OCI-LY3 (cell line): Measurements from ENCODE around the gene RAPSN.
A peak's percentile ranks its signal among the peaks of the same experiment; 100 is the strongest.

Experiments used
- H2AFZ ChIP-seq: fragments of 200-600, 300-600 bp; shearing (Covaris generic); 2 replicates; pipeline ENCODE4 v1.6.0; 2014; ENCODE audit warnings: antibody characterized with exemption, low read depth, low read length
- H3K27ac ChIP-seq: fragments of 200-600, 300-600 bp; sonication (generic); 2 replicates; pipeline ENCODE4 v1.5.1; 2014; ENCODE audit warnings: mild to moderate bottlenecking, low read length, moderate library complexity, mixed read lengths
- H3K27me3 ChIP-seq: fragments of 200-600, 300-600 bp; sonication (generic); 2 replicates; pipeline ENCODE4 v1.6.1; 2014; ENCODE audit warnings: low read depth, low read length, mixed read lengths
- H3K36me3 ChIP-seq: fragments of 200-600, 300-600 bp; sonication (generic); replicated peaks from 2 replicates; pipeline ENCODE3; 2014; ENCODE audit warnings: low read depth, low read length, mixed read lengths
- H3K4me1 ChIP-seq: fragments of 300-600, 200-600 bp; sonication (generic); 2 replicates; pipeline ENCODE4 v1.6.1; 2014; ENCODE audit warnings: low read length, mixed read lengths
- H3K4me2 ChIP-seq: fragments of 200-600, 300-600 bp; sonication (generic); 2 replicates; pipeline ENCODE4 v1.6.1; 2014; ENCODE audit warnings: low read length, mixed read lengths
- H3K4me3 ChIP-seq: fragments of 300-600, 200-600 bp; sonication (generic); 2 replicates; pipeline ENCODE4 v1.5.1; 2014; ENCODE audit warnings: antibody characterized with exemption, mild to moderate bottlenecking, low read length, moderate library complexity
- H3K79me2 ChIP-seq: fragments of 300-600, 200-600 bp; shearing (Covaris generic); 2 replicates; pipeline ENCODE4 v1.6.1; 2014; ENCODE audit warnings: mild to moderate bottlenecking, low read length, mixed read lengths
- H3K9ac ChIP-seq: fragments of 300-600, 200-600 bp; shearing (Covaris generic); 2 replicates; pipeline ENCODE4 v1.6.0; 2014; ENCODE audit warnings: mild to moderate bottlenecking, low read length, moderate library complexity
- H3K9me3 ChIP-seq: fragments of 200-600, 300-600 bp; shearing (Covaris generic); 2 replicates; pipeline ENCODE4 v1.6.1; 2014; ENCODE audit warnings: low read length, mixed read lengths; ENCODE audit not compliant: insufficient read depth
- H4K20me1 ChIP-seq: fragments of 200-600, 300-600 bp; sonication (generic); 2 replicates; pipeline ENCODE4 v1.6.1; 2016; ENCODE audit warnings: low read length, mixed read lengths; ENCODE audit not compliant: insufficient read depth
- CTCF ChIP-seq: fragments of 200-600, 300-600 bp; sonication (generic); IDR thresholded peaks from 2 replicates; pipeline ENCODE4 v1.5.1; 2014; ENCODE audit warnings: antibody characterized with exemption, low read length, low read depth
- EZH2phosphoT487 ChIP-seq: fragments of 200-600 bp; shearing (Covaris generic); IDR thresholded peaks from 2 replicates; pipeline ENCODE4 v1.6.1; 2018; ENCODE audit warnings: antibody characterized with exemption, mixed run types, low read depth

Gene RAPSN

GRCh38 chr11:47400768-47401279 lies 48.1 kb downstream of the RAPSN start:
- H4K20me1 ChIP-seq, result no peaks in the 10 kb centered on the region
- no peaks in the 10 kb centered on the region for H3K79me2 ChIP-seq
- peak overlapping the region; percentile 75 for H3K9ac ChIP-seq
- no peaks in the 10 kb centered on the region; the same call in 1 of the 2 replicates for H3K9me3 ChIP-seq
- peak overlapping the region; percentile 59 for H3K27ac ChIP-seq
- H3K36me3 ChIP-seq, result no peaks in the 10 kb centered on the region
- TF ChIP-seq CTCF, result no peak
- no peak for TF ChIP-seq EZH2phosphoT487
- H3K4me2 ChIP-seq, result peak overlapping the region; percentile 100
- peak overlapping the region; percentile 97 for H3K4me3 ChIP-seq
- no peaks in the 10 kb centered on the region for H3K27me3 ChIP-seq
- peaks cover 17% of the 10 kb centered on the region for H3K4me1 ChIP-seq
- H2AFZ ChIP-seq, result peak overlapping the region; percentile 84

- Histone ChIP-seq H3K4me1 (peaks cover 20% of the 10 kb centered on the region), H3K4me3 (peak overlapping the region; percentile 97)
- TF ChIP-seq CTCF (no peak), EZH2phosphoT487 (no peak)
Measured at GRCh38 chr11:47399860-47400767, 48.8 kb downstream of the RAPSN start.

GRCh38 chr11:47398551-47398950 lies 50.4 kb downstream of the RAPSN start:
- Histone ChIP-seq H3K9ac (no peak overlapping the region), H3K36me3 (no peaks in the 10 kb centered on the region), H4K20me1 (no peaks in the 10 kb centered on the region), H3K4me2 (no peak overlapping the region), H3K4me3 (no peak overlapping the region), H3K79me2 (no peaks in the 10 kb centered on the region), H2AFZ (no peak overlapping the region), H3K27me3 (no peaks in the 10 kb centered on the region), H3K9me3 (no peaks in the 10 kb centered on the region; the same call in 1 of the 2 replicates), H3K27ac (no peak overlapping the region), H3K4me1 (peaks cover 36% of the 10 kb centered on the region)
- TF ChIP-seq CTCF (no peak), EZH2phosphoT487 (no peak)

More at GRCh38 chr11:47399860-47400767, 48.8 kb downstream of the RAPSN start:
- H3K9ac ChIP-seq, result peak overlapping the region; percentile 82
- H3K36me3 ChIP-seq, result no peaks in the 10 kb centered on the region
- peak overlapping the region; percentile 100 for H3K4me2 ChIP-seq
- no peaks in the 10 kb centered on the region; the same call in 1 of the 2 replicates for H3K9me3 ChIP-seq
- H3K79me2 ChIP-seq, result no peaks in the 10 kb centered on the region
- H3K27ac ChIP-seq, result peak overlapping the region; percentile 59
- H4K20me1 ChIP-seq, result no peaks in the 10 kb centered on the region
- peak overlapping the region; percentile 89 for H2AFZ ChIP-seq
- H3K27me3 ChIP-seq, result no peaks in the 10 kb centered on the region

GRCh38 chr11:47398011-47398410 lies 50.9 kb downstream of the RAPSN start:
- no peak for TF ChIP-seq CTCF
- no peak for TF ChIP-seq EZH2phosphoT487
- no peak overlapping the region for H3K9ac ChIP-seq
- no peaks in the 10 kb centered on the region for H3K36me3 ChIP-seq
- H3K27me3 ChIP-seq, result no peaks in the 10 kb centered on the region
- no peaks in the 10 kb centered on the region for H3K79me2 ChIP-seq
- no peak overlapping the region for H3K4me2 ChIP-seq
- no peak overlapping the region for H3K27ac ChIP-seq
- no peak overlapping the region for H2AFZ ChIP-seq
- H3K4me3 ChIP-seq, result no peak overlapping the region
- H4K20me1 ChIP-seq, result no peaks in the 10 kb centered on the region
- H3K4me1 ChIP-seq, result peaks cover 41% of the 10 kb centered on the region
- no peaks in the 10 kb centered on the region; the same call in 1 of the 2 replicates for H3K9me3 ChIP-seq
